ES-I3 (cell line): Measurements from ENCODE around the gene FRMD4A.

Experiments
- H3K36me3 ChIP-seq: 2 replicates; pipeline ENCODE4 v1.6.1; 2013; ENCODE audit warnings: mild to moderate bottlenecking, low read length, control low read depth, moderate library complexity; ENCODE audit not compliant: insufficient read depth
- H3K4me1 ChIP-seq: 2 replicates; pipeline ENCODE4 v1.6.1; 2013; ENCODE audit warnings: mild to moderate bottlenecking, control low read depth, low read length; ENCODE audit not compliant: insufficient read depth
- H3K9ac ChIP-seq: 2 replicates; pipeline ENCODE4 v1.6.1; 2013; ENCODE audit warnings: low read depth, mild to moderate bottlenecking, low read length, moderate library complexity
- H3K9me3 ChIP-seq: 2 replicates; pipeline ENCODE4 v1.6.1; 2013; ENCODE audit warnings: mild to moderate bottlenecking, low read length, moderate library complexity; ENCODE audit not compliant: control insufficient read depth, insufficient read depth

The FRMD4A gene

DNA sequence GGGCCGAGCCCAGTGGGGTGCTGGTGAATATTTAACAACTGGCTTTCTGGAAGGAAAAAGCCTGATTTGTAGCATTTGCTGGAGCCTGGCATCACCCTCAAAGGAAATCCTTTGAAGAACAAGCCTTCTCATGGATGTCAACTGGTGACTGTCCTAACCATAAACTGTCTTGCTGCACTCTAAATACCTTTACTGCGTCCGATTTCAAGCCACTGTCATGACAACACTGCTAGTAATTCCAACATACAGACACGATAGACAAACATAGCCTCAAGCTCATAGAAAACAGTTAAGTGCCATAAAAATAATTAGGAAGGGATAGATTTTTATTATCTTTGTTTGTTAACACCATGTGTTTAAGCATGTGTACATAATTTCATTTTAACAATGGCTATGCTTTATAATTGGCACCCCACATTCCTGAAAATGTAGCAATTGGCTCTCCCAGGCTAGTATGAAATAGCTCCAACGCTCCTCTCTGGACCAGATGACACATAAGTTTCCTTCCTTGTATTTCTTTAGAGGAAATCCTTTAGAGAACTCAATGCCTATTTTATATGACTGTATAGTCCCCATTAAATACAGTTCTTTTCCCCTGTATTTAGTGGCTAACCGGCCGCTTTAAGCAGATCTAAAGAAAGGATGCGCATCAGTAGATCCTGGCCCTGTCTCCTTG lies 470.6 kb downstream of the FRMD4A start:
- Histone ChIP-seq H3K36me3 (no peaks in the 10 kb centered on the region; the same call in 1 of the 2 replicates), H3K9me3 (no peaks in the 10 kb centered on the region), H3K4me1 (0 out of 2 replicates have a peak, but pooled peaks cover 10% of the 10 kb centered on the region), H3K9ac (no peak overlapping the region)

- Histone ChIP-seq H3K36me3 (no peaks in the 10 kb centered on the region; the same call in 1 of the 2 replicates), H3K4me1 (0 out of 2 replicates have a peak, but pooled peaks cover 10% of the 10 kb centered on the region), H3K9ac (no peak overlapping the region), H3K9me3 (no peaks in the 10 kb centered on the region)
Observed at GRCh38 chr10:13858709-13859108, 472.0 kb downstream of the FRMD4A start.

DNA sequence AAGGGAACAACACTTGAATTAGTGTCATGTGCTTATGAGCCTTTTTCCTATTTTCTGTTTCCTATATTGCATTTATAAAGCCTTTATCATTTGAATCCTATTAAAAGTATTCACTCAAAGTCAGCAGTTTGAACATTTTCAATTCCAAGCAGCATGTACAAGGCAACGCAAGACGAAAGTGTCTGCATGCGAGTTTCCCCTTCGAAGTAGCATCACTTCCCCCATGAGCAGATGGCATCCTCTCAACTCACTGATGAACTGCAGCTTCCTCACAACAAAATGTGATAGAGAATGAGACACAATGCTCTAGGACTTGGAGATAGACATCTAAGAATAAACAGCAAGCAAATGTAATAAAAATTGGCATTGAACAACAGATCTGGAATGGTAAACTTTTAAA lies 473.3 kb downstream of the FRMD4A start:
- Histone ChIP-seq H3K36me3 (no peaks in the 10 kb centered on the region; the same call in 1 of the 2 replicates), H3K9ac (no peak overlapping the region), H3K4me1 (0 out of 2 replicates have a peak, but pooled peaks cover 10% of the 10 kb centered on the region), H3K9me3 (no peaks in the 10 kb centered on the region)

DNA sequence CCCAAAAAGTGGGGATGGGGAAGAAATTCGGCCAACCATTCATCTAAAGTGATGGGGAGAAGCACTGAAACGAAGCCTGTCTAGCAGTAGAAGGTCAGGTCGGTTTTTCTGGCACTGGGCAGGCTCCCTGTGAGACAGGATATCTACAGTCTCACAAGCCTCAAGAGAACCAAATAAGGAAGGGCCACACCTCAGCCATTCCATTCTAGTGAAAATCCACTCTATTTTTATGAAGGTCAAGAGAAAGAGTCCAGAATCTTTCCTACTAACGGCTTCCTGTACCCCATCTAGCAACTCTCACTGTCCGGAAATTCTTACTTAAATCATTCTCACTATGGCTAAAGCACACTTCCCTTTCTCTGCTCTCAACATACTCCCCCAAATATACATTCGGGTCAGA lies 476.9 kb downstream of the FRMD4A start:
- Histone ChIP-seq H3K4me1 (0 out of 2 replicates have a peak, but pooled peaks cover 4% of the 10 kb centered on the region), H3K36me3 (no peaks in the 10 kb centered on the region; the same call in 1 of the 2 replicates), H3K9me3 (no peaks in the 10 kb centered on the region), H3K9ac (no peak overlapping the region)

DNA sequence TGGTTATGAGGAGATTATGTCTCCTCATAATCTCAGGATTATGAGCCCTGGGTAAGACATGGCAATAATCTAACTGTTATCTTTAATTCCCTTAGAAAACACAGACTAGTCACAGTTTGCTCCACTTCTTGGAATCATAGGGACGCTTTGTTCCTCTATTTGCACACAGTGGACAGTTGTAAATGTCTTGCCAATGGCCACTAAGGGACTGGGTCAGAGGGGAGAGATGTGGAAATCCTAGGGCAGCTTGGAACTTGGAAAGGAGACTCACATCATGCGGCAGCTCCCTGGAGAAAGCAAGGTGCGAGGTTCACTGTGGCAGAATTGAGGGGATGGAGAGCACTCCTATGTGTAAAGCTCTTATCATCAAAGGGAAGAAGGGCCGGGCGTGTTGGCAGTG lies 477.9 kb downstream of the FRMD4A start:
- H3K36me3 ChIP-seq, result no peaks in the 10 kb centered on the region; the same call in 1 of the 2 replicates
- H3K9ac ChIP-seq, result no peak overlapping the region
- no peaks in the 10 kb centered on the region for H3K9me3 ChIP-seq
- peaks cover 7% of the 10 kb centered on the region; the same call in 1 of the 2 replicates for H3K4me1 ChIP-seq

GRCh38 chr10:13851906-13852305 lies 478.8 kb downstream of the FRMD4A start:
- Histone ChIP-seq H3K9ac (no peak overlapping the region), H3K9me3 (no peaks in the 10 kb centered on the region), H3K4me1 (peaks cover 12% of the 10 kb centered on the region), H3K36me3 (no peaks in the 10 kb centered on the region; the same call in 1 of the 2 replicates)

GRCh38 chr10:13848520-13849445 lies 481.9 kb downstream of the FRMD4A start:
- Histone ChIP-seq H3K9me3 (no peaks in the 10 kb centered on the region), H3K36me3 (no peaks in the 10 kb centered on the region; the same call in 1 of the 2 replicates)

GRCh38 chr10:13847201-13847631 lies 483.5 kb downstream of the FRMD4A start:
- peaks cover 4% of the 10 kb centered on the region; the same call in 1 of the 2 replicates for H3K36me3 ChIP-seq
- H3K9ac ChIP-seq, result no peak overlapping the region
- H3K4me1 ChIP-seq, result peaks cover 12% of the 10 kb centered on the region

More at GRCh38 chr10:13848520-13849445, 481.9 kb downstream of the FRMD4A start:
- peaks cover 12% of the 10 kb centered on the region for H3K4me1 ChIP-seq
- no peak overlapping the region for H3K9ac ChIP-seq

DNA sequence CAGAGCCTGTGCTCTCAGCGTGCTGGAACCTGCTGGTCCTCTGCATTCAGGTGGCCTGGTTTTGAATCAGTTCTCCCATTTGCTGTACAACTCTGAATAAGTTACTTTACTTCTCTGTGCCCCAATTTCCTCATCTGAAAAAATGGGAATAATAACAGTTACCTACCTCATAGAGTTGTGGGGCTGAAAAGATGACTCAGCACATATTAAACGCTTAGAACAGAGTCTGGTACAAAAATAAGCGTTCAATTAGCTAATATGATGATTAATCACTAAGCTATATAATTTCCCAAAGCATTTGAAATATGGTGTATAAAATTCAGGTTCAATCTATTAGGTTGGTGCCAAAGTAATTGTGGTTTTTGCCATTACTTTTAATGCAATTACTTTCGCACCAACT lies 484.8 kb downstream of the FRMD4A start:
- Histone ChIP-seq H3K4me1 (peaks cover 12% of the 10 kb centered on the region), H3K9ac (no peak overlapping the region), H3K36me3 (peaks cover 8% of the 10 kb centered on the region; the same call in 1 of the 2 replicates)

More at GRCh38 chr10:13847201-13847631, 483.5 kb downstream of the FRMD4A start:
- peaks cover 2% of the 10 kb centered on the region; the same call in 1 of the 2 replicates for H3K9me3 ChIP-seq

DNA sequence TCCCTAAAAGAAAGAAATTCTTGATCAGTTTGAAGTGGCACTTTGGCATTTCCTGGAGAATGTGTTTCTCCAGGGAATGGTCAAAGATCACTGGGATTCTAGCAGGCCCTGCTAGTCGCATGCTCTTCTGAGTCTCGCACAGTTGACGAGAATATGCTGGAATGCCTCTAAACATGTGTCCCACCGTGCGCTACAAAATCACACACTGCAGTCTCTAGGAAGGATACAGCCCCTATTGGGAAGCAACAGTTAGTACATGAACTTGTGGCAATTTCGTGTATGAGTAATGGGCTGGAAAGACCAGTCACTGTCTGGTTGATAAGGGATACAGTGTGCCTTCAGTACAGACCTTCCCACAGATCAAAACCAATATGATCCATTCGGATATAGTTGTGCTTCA lies 486.1 kb downstream of the FRMD4A start:
- H3K9me3 ChIP-seq, result peaks cover 12% of the 10 kb centered on the region; the same call in 1 of the 2 replicates
- no peak overlapping the region for H3K9ac ChIP-seq
- H3K36me3 ChIP-seq, result peaks cover 8% of the 10 kb centered on the region; the same call in 1 of the 2 replicates
- peaks cover 20% of the 10 kb centered on the region for H3K4me1 ChIP-seq

More for the DNA sequence above, 484.8 kb downstream of the FRMD4A start:
- H3K9me3 ChIP-seq, result peaks cover 12% of the 10 kb centered on the region; the same call in 1 of the 2 replicates

DNA sequence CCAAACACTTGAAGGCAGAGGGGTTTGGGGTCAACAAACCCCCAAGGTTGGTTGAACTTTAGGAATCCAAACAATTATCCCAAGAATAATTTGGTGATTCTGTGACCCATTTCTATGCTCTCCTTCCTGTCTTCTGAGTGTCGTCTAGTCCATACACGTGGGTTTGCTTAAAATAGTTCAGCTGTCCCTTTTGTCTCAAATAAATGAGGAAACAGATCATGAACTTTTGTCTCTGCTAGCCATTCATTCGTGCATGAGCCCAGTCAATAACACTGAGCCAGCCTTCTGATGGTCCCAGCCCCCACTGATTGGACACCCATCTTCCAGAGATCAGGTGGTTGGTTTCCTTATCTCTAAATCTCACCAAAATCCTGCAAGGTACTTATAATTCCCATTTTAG lies 488.6 kb downstream of the FRMD4A start:
- Histone ChIP-seq H3K4me1 (peaks cover 17% of the 10 kb centered on the region; the same call in 1 of the 2 replicates), H3K36me3 (peaks cover 8% of the 10 kb centered on the region; the same call in 1 of the 2 replicates), H3K9ac (no peak overlapping the region), H3K9me3 (peaks cover 12% of the 10 kb centered on the region; the same call in 1 of the 2 replicates)

DNA sequence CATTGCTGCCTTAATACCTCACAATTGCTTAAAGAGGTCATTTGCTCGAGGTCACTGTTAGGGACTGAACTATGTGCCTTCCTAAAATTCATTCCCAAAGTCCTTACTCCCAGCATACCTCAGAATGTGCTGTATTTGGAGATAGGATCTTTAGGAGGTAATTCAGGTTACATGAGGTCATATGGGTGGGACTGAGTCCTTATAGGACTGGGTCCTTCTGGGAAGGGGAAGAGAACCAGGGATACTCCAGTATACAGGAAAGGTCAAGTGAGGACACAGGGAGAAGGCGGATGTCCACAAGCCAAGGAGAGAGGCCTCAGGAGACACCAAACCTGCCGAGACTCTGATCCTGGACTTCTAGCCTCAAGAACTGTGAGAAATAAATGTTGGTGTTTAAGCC lies 490.7 kb downstream of the FRMD4A start:
- H3K9ac ChIP-seq, result no peak overlapping the region
- peaks cover 12% of the 10 kb centered on the region; the same call in 1 of the 2 replicates for H3K9me3 ChIP-seq
- peaks cover 21% of the 10 kb centered on the region; the same call in 1 of the 2 replicates for H3K4me1 ChIP-seq
- peaks cover 8% of the 10 kb centered on the region; the same call in 1 of the 2 replicates for H3K36me3 ChIP-seq

DNA sequence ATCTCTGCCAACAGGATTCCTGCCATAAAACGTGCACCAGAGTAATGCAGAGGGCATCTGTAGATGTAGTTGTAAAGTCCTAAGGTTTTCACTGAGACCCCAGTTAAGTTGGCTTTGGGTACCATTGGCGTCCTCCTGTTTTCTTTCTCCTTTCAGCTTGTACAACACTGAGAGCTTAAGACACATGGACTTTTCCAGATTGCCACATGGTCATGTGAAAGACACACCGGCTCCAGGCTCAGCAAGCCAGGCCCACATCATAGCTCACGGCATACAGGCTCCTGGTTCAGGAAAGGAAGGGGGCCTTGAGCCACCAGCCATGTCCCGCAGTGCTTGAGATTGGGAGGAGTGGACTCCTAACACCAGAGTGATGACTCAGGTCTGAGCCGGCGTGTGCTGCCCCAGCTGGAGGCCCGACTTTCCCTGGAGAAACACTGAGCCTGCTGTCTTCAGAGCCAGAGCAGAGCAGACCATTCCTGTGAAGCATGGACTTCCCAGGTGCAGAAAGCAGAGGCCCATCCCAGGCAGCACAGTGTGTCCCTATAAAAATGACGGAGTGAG lies 491.2 kb downstream of the FRMD4A start:
- H3K9ac ChIP-seq, result no peak overlapping the region
- peaks cover 8% of the 10 kb centered on the region; the same call in 1 of the 2 replicates for H3K36me3 ChIP-seq
- peaks cover 12% of the 10 kb centered on the region; the same call in 1 of the 2 replicates for H3K9me3 ChIP-seq
- H3K4me1 ChIP-seq, result peaks cover 26% of the 10 kb centered on the region

GRCh38 chr10:13839030-13839429 lies 491.7 kb downstream of the FRMD4A start:
- no peak overlapping the region for H3K9ac ChIP-seq
- H3K4me1 ChIP-seq, result peaks cover 29% of the 10 kb centered on the region
- peaks cover 8% of the 10 kb centered on the region; the same call in 1 of the 2 replicates for H3K36me3 ChIP-seq
- H3K9me3 ChIP-seq, result peaks cover 12% of the 10 kb centered on the region; the same call in 1 of the 2 replicates
